Measurements from ENCODE around the gene ZSCAN30.

The ZSCAN30 gene

DNA sequence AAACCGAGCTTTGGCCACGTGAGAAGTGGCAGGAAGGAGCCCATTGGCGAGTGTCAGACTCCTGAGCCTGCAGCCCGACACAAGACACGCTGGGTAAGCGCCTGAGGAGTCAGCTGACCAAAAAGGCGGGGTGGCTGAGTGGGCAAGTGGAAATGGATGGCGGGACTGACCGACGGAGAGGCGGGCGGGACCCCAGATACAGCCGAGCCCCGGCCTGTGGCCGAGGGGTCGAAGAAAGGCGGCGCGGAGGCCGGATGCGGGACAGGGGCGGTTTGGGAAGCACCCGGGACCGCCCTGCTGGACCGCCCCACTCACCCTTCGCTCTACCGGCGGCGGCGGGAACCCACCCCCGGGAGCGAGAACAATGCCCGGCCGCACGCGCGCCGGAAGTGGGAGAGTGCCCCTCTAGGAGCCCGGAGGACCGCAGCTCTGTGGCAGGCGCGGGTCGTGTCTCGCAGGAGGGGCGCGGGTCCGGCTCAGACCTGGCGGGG lies 22.8 kb downstream of the ZSCAN30 start:
- TF ChIP-seq CTCF (IDR thresholded peaks at IDR 0.05; ENCODE audit: insufficient read depth, missing control alignments), result no peak
- DNase-seq (ENCODE audit: insufficient read length, low spot score) (peak; percentile 27), FAIRE-seq (no peak)

DNA sequence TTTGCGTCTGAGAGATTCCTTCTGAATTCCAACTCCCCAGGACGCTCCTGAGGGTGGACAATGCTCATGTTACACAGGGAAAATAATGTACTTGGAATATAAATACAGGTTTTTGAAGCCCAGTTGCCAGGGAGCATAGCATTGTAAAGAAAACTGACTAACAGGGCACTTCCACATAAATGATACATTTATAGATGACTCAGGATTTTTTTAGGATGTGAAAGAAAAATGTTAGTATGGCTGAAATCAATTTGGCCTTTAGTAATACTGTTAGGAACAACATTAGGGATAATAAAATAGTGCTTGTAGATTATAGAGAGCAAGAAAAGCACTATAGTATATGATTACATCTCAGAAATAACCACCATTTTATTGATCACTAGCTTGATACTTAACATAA lies 25.6 kb downstream of the ZSCAN30 start:
- FAIRE-seq, result no peak
- DNase-seq (ENCODE audit: insufficient read length, low spot score), result no peak
- TF ChIP-seq CTCF (IDR thresholded peaks at IDR 0.05; ENCODE audit: insufficient read depth, missing control alignments), result no peak

DNA sequence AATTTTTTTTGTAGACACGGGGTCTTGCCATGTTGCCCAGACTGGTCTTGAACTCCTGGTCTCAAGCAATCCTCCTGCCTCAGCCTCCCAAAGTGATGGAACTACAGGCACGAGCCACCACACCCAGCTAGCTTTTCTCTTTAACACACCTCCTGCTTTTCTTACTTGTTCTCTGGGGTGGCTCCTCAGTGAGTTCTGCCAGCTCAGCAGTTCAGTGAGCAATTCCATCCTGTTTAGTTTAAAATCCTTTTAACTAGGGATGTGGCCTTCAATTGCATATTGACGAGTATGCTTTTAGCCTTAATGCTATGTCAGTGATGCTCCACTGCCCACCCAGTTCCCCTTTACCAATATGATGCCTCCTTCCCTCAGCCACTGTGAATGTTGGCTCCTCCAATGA lies 33.1 kb downstream of the ZSCAN30 start:
- no peak for DNase-seq (ENCODE audit: insufficient read length, low spot score)
- FAIRE-seq, result no peak
- no peak for TF ChIP-seq CTCF (IDR thresholded peaks at IDR 0.05; ENCODE audit: insufficient read depth, missing control alignments)

DNA sequence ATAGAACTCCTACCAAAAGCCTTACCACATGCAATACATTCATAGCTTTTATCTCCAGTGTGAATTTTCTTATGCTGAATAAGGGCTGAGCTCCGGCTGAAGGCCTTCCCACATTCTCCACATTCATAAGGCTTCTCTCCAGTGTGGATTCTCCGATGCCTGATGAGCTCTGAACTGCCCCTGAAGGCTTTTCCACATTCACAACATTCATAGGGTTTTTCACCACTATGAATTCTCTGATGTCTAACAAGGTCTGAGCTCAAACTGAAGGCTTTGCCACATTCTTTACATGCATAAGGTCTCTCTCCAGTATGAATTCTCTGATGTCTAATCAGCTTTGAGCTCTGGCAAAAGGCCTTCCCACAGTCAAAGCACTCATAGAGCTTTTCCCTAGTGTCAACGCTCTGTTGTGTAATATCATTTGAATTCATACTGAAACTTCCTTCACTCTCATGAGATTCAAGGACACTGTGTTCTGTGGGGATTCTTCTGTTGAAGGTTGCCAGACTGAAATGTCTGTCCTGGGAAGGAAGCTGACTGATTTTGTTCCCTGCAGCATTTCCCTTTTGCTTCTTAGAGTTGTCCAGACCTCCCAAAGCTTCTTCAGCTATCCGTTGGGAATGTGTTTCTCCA lies 36.3 kb downstream of the ZSCAN30 start:
- DNase-seq (ENCODE audit: insufficient read length, low spot score) (no peak), FAIRE-seq (no peak)
- TF ChIP-seq CTCF (IDR thresholded peaks at IDR 0.05; ENCODE audit: insufficient read depth, missing control alignments), result no peak

- FAIRE-seq, result no peak
- TF ChIP-seq CTCF (IDR thresholded peaks at IDR 0.05; ENCODE audit: insufficient read depth, missing control alignments), result no peak
- no peak for DNase-seq (ENCODE audit: insufficient read length, low spot score)
Observed at GRCh38 chr18:35252466-35252865, 37.6 kb downstream of the ZSCAN30 start.

DNA sequence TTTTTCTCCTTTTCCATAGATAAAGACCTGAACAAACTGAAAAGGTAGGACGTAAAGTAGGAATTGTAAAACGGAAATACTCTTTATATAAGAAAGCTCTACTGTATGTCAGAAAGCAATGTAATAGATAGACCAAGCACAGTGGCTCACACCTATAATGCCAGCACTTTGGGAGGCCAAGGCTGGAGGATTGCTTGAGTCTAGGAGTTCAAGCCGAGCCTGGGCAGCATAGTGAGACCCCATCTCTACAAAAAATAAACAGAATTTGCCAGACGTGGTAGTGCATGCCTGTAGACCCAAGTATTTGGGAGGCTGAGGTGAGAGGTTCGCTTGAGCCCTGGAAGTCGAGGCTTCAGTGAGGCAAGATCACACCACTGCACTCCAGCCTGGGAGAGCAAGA lies 41.6 kb downstream of the ZSCAN30 start:
- FAIRE-seq (no peak), DNase-seq (ENCODE audit: insufficient read length, low spot score) (no peak)
- no peak for TF ChIP-seq CTCF (IDR thresholded peaks at IDR 0.05; ENCODE audit: insufficient read depth, missing control alignments)

DNA sequence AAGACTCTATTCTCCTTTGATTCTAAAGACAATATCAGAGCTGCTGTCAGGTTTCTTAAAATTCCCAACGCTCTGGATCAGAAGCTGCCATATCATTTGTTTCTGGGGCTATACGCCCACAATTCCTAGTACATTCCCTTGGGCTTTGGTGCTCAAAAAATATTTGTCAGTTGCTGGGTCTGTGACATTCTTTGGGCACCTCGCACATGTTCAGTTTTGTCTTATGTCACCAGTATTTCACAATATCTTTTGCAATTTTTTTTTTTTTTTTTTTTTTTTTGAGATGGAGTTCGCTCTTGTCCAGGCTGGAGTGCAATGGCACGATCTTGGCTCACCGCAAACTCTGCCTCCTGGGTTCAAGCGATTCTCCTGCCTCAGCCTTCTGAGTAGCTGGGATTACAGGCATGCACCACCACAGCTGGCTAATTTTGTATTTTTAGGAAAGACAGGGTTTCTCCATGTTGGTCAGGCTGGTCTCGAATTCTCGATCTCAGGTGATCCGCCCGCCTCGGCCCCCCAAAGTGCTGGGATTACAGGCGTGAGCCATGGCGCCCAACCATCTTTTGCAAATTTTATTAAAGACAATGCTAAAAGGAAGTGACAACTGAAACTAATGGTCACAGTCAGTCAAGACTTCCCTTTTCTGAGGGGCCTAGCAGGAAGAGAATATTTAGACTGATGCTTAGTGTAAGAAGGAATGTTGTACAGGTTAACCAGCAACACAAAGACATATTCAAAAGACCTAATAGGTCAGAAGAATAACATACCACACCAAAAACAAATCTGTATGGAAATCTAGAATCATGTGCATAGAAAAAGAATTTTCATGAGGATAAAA lies 42.4 kb downstream of the ZSCAN30 start:
- TF ChIP-seq CTCF (IDR thresholded peaks at IDR 0.05; ENCODE audit: insufficient read depth, missing control alignments), result no peak
- no peak for DNase-seq (ENCODE audit: insufficient read length, low spot score)
- FAIRE-seq, result peak; percentile 67
